Neural cell (in vitro differentiated cells): ENCODE data around the gene EMC8. TPM values are rescaled to one million over a fixed set of nuclear protein-coding genes. Genes with fewer than 3 reads are reported as not detected.

Experiments used
- H2AFZ ChIP-seq: fragments of 200-600, 300-800 bp; sonication (generic), shearing (Covaris generic); 2 replicates; pipeline ENCODE4 v1.6.0; 2014; ENCODE audit warnings: low read depth, mild to moderate bottlenecking, antibody characterized with exemption, low read length, moderate library complexity
- H3F3A ChIP-seq: fragments of 200-600 bp; shearing (Covaris generic); 2 replicates; pipeline ENCODE4 v1.6.1; 2016; ENCODE audit warnings: mild to moderate bottlenecking, moderate library complexity, mixed read lengths, antibody characterized with exemption, low read length; ENCODE audit not compliant: insufficient read depth, poor library complexity, severe bottlenecking
- H3K27ac ChIP-seq: fragments of 200-600, 300-800 bp; sonication (generic), shearing (Covaris generic); 2 replicates; pipeline ENCODE4 v1.5.1; 2014; ENCODE audit warnings: mild to moderate bottlenecking, low read length, moderate library complexity
- H3K27me3 ChIP-seq: fragments of 300-800, 200-600 bp; sonication (generic), shearing (Covaris generic); 2 replicates; pipeline ENCODE4 v1.6.0; 2014; ENCODE audit warnings: mild to moderate bottlenecking, low read depth, low read length, moderate library complexity; ENCODE audit not compliant: insufficient read depth
- H3K36me3 ChIP-seq: fragments of 300-800, 200-600 bp; sonication (generic), shearing (Covaris generic); 2 replicates; pipeline ENCODE4 v1.5.1; 2014; ENCODE audit warnings: mild to moderate bottlenecking, antibody characterized with exemption, low read length, moderate library complexity; ENCODE audit not compliant: insufficient read depth
- H3K4me2 ChIP-seq: fragments of 300-800, 200-600 bp; sonication (generic), shearing (Covaris generic); 2 replicates; pipeline ENCODE4 v1.6.0; 2014; ENCODE audit warnings: mild to moderate bottlenecking, low read length
- H3K4me3 ChIP-seq: fragments of 300-800, 200-600 bp; sonication (generic), shearing (Covaris generic); 2 replicates; pipeline ENCODE4 v1.5.1; 2014; ENCODE audit warnings: mild to moderate bottlenecking, low read length, moderate library complexity
- H3K79me2 ChIP-seq: fragments of 200-600 bp; shearing (Covaris generic); replicated peaks from 2 replicates; pipeline ENCODE4 v1.6.0; 2014; ENCODE audit warnings: mild to moderate bottlenecking, low read length, moderate library complexity; ENCODE audit not compliant: insufficient read depth
- H3K9ac ChIP-seq: fragments of 300-800, 200-600 bp; sonication (generic), shearing (Covaris generic); 2 replicates; pipeline ENCODE4 v1.6.1; 2016; ENCODE audit warnings: mild to moderate bottlenecking, low read length, mixed read lengths
- H3K9me2 ChIP-seq: fragments of 200-600 bp; shearing (Covaris generic); 2 replicates; pipeline ENCODE4 v1.6.1; 2016; ENCODE audit warnings: mild to moderate bottlenecking, low read length, mixed read lengths; ENCODE audit not compliant: insufficient read depth
- H3K9me3 ChIP-seq: fragments of 200-600, 300-800 bp; sonication (generic), shearing (Covaris generic); 2 replicates; pipeline ENCODE4 v1.6.1; 2016; ENCODE audit warnings: mild to moderate bottlenecking, mixed run types, low read length, moderate library complexity, mixed read lengths
- H4K20me1 ChIP-seq: fragments of 200-600 bp; shearing (Covaris generic); 2 replicates; pipeline ENCODE4 v1.6.1; 2016; ENCODE audit warnings: mild to moderate bottlenecking, mixed run types; ENCODE audit not compliant: insufficient read depth
- CTCF ChIP-seq: fragments of 450-650 bp; IDR thresholded peaks from 2 replicates; pipeline ENCODE4 v1.5.1; 2014; ENCODE audit warnings: antibody characterized with exemption, mild to moderate bottlenecking, moderate library complexity; ENCODE audit not compliant: poor library complexity, severe bottlenecking
- EP300 ChIP-seq: fragments of 450-650 bp; conservative IDR thresholded peaks from 2 replicates; pipeline ENCODE4 v1.6.1; 2014; ENCODE audit warnings: antibody characterized with exemption, mild to moderate bottlenecking, moderate library complexity; ENCODE audit not compliant: poor library complexity, severe bottlenecking
- EZH2 ChIP-seq: fragments of 200-600, 300-800 bp; shearing (Covaris generic), sonication (generic); IDR thresholded peaks from 2 replicates; pipeline ENCODE4 v1.6.1; 2014; ENCODE audit warnings: antibody characterized with exemption, low read length, borderline replicate concordance, mild to moderate bottlenecking; ENCODE audit not compliant: insufficient read depth, poor library complexity, severe bottlenecking
- MXI1 ChIP-seq: fragments of 450-650 bp; conservative IDR thresholded peaks from 2 replicates; pipeline ENCODE4 v1.6.1; 2014; ENCODE audit warnings: antibody characterized with exemption, mild to moderate bottlenecking; ENCODE audit not compliant: poor library complexity, severe bottlenecking
- POLR2AphosphoS5 ChIP-seq: IDR thresholded peaks from 2 replicates; pipeline ENCODE4 v1.6.1; 2012
- RAD21 ChIP-seq: fragments of 450-650 bp; conservative IDR thresholded peaks from 2 replicates; pipeline ENCODE4 v1.6.1; 2014; ENCODE audit warnings: antibody characterized with exemption, mild to moderate bottlenecking, moderate library complexity
- REST ChIP-seq: IDR thresholded peaks from 2 replicates; pipeline ENCODE4 v1.6.1; 2012; ENCODE audit warnings: borderline replicate concordance
- SMC3 ChIP-seq: fragments of 450-650 bp; conservative IDR thresholded peaks from 2 replicates; pipeline ENCODE4 v1.6.1; 2014; ENCODE audit warnings: antibody characterized with exemption, mild to moderate bottlenecking, moderate library complexity; ENCODE audit not compliant: poor library complexity
- TAF1 ChIP-seq: IDR thresholded peaks from 2 replicates; pipeline ENCODE4 v1.6.1; 2012; ENCODE audit warnings: low read depth
- polyA plus RNA-seq: library from polyadenylated mRNA; depleted of rRNA; stranded (reverse); fragments of >200 nt; gene quantifications from 2 replicates; pipeline ENCODE4 v1.2.3, GENCODE V29; 2014

The EMC8 gene
- polyA plus RNA-seq, 1 donor from 2014 or later = 38.9 TPM

GRCh38 chr16:85777583-85778310, 21.6 kb downstream of the EMC8 start:
- no peaks in the 10 kb centered on the region for H3F3A ChIP-seq
- H3K4me3 ChIP-seq = no peak overlapping the region
- no peak overlapping the region for H2AFZ ChIP-seq
- no peak overlapping the region for H3K27ac ChIP-seq
- no peak overlapping the region for H3K4me2 ChIP-seq
- TF ChIP-seq TAF1 (no peak), MXI1 (no peak), POLR2AphosphoS5 (no peak), RAD21 (no peak), CTCF (no peak), REST (no peak), SMC3 (no peak), EZH2 (no peak), EP300 (no peak)
- no peaks in the 10 kb centered on the region for H3K36me3 ChIP-seq
- no peaks in the 10 kb centered on the region for H3K79me2 ChIP-seq
- H3K9ac ChIP-seq = no peak overlapping the region
- no peaks in the 10 kb centered on the region for H3K9me3 ChIP-seq
- no peaks in the 10 kb centered on the region for H4K20me1 ChIP-seq
- no peaks in the 10 kb centered on the region for H3K9me2 ChIP-seq
- H3K27me3 ChIP-seq = no peaks in the 10 kb centered on the region

- Histone ChIP-seq H4K20me1 (no peaks in the 10 kb centered on the region), H3F3A (no peaks in the 10 kb centered on the region), H3K79me2 (no peaks in the 10 kb centered on the region), H3K4me2 (no peak overlapping the region), H3K36me3 (no peaks in the 10 kb centered on the region), H3K9me2 (no peaks in the 10 kb centered on the region), H3K27ac (no peak overlapping the region), H3K27me3 (no peaks in the 10 kb centered on the region), H3K4me3 (no peak overlapping the region), H2AFZ (no peak overlapping the region), H3K9ac (no peak overlapping the region), H3K9me3 (no peaks in the 10 kb centered on the region)
- TF ChIP-seq CTCF (no peak), REST (no peak), EP300 (no peak), TAF1 (no peak), RAD21 (no peak), POLR2AphosphoS5 (no peak), SMC3 (no peak), MXI1 (no peak), EZH2 (no peak)
Measured at GRCh38 chr16:85774811-85775210, 24.5 kb downstream of the EMC8 start.
